ENCODE measurements around the gene NOC4L. TPM values are rescaled to one million over a fixed set of nuclear protein-coding genes. Genes with fewer than 3 reads are reported as not detected.
"Not testable (repeated sequence)": the region's sequence is repeated elsewhere in the genome, so short reads cannot be mapped to it uniquely, and the experiment has no call there.

NOC4L gene
- total RNA-seq, 1 experiment from 2014 or later = 41.4 TPM

DNA sequence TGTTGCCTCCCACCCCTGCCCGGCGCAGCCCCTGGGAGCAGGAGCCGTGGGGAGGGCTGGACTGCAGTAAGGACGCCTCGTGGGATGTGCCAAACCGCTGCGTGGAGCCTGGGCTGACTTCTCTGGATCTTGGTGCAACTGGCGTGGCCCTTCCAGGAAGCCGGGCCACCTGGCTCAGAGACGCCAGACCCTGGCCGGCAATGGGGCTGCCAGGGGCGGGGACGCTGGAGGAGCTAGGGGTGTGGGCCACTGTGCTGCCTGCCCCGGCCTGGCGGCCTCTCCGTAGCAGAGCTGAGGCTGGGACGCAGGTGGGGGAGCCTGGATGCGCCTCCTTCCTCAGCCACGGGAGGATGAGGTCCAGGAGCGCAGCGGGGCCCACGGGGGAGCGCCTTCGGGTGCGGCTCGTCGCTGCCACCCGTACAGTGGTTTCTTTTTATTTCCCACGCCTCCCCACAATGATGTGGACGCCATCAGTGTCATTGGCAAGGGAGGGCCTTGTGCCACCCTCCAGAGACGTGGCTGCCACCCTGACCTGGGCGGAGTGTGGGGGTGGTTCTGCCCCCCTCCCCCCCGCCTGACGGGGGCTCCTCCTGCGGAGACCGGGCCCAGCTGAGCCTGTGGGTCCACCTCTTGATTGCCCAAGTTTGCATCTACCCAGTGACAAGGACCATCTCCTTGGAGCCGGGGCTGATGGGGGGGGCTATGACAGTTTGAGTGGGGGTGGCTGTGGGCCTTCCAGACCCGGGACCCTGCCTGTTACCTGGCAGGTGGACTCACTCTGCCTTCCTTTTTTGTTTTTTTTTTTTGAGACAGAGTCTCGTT, 11.4 kb upstream of the NOC4L start (continued):
- TF ChIP-seq, protein P1, sequence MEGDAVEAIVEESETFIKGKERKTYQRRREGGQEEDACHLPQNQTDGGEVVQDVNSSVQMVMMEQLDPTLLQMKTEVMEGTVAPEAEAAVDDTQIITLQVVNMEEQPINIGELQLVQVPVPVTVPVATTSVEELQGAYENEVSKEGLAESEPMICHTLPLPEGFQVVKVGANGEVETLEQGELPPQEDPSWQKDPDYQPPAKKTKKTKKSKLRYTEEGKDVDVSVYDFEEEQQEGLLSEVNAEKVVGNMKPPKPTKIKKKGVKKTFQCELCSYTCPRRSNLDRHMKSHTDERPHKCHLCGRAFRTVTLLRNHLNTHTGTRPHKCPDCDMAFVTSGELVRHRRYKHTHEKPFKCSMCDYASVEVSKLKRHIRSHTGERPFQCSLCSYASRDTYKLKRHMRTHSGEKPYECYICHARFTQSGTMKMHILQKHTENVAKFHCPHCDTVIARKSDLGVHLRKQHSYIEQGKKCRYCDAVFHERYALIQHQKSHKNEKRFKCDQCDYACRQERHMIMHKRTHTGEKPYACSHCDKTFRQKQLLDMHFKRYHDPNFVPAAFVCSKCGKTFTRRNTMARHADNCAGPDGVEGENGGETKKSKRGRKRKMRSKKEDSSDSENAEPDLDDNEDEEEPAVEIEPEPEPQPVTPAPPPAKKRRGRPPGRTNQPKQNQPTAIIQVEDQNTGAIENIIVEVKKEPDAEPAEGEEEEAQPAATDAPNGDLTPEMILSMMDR (IDR thresholded peaks at IDR 0.05) = no peak
- TF ChIP-seq ZNF416 (CRISPR knock-in tag; IDR thresholded peaks at IDR 0.05) = no peak

DNA sequence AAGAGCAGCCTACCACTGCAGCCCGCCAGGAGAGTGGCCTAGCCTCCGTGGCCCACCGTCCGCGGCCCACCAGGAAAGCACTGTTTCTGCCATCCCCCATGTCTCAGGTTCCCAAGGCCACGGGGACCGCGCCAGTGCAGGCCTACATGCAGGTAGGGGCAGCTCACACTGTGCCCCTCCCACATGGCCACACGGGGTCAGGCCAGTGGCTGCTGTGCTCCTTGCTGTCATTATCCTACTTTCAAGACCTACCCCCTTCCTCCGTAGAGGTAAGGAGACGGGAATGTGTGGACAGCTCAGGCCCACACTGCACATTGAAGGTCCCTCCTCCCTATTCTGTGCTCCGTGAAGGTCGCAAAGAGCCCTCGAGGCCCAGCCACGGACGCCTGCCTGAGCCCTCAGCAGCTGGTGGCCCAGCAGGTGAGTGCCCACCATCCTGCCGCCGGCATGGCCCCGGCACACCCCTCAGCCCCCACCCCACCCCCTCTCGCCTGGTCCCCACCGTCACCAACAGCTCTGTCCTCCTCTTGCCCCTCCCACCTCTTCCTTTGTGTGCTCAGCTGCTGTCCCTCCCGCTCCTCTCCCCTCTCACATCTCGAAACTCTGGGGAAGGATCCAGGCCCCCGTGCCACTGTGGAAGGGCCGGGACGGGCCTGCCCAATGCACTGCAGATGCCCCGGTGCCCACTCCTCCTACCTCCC, 10.2 kb upstream of the NOC4L start:
- no peak overlapping the region for H3K4me3 Mint-ChIP-seq
- peaks cover 27% of the 10 kb centered on the region for H3K9me3 Mint-ChIP-seq
- ATAC-seq = peak; percentile 63
- no peak overlapping the region; the same call in 1 of the 2 replicates for H3K27ac Mint-ChIP-seq
- H3K4me1 Mint-ChIP-seq = no peaks in the 10 kb centered on the region
- TF ChIP-seq JAZF1 (CRISPR knock-in tag; IDR thresholded peaks at IDR 0.05) = no peak
- TF ChIP-seq ZNF263 (CRISPR knock-in tag; IDR thresholded peaks at IDR 0.05; ENCODE audit: low read depth) = peak; percentile 14; the same call in 1 of the 2 replicates
- peaks cover 44% of the 10 kb centered on the region for H3K27me3 Mint-ChIP-seq (ENCODE audit: low read depth)
- POLR2A ChIA-PET = no interaction called here
- CTCF ChIA-PET = interaction anchor here (1.1 kb wide), 1 partner anchor 20 kb away, joined by 3 read pairs; no protein-coding TSS in a partner anchor
- H3K36me3 Mint-ChIP-seq = peaks cover 27% of the 10 kb centered on the region
- DNase-seq (ENCODE audit: low spot score) = peak; percentile 30

DNA sequence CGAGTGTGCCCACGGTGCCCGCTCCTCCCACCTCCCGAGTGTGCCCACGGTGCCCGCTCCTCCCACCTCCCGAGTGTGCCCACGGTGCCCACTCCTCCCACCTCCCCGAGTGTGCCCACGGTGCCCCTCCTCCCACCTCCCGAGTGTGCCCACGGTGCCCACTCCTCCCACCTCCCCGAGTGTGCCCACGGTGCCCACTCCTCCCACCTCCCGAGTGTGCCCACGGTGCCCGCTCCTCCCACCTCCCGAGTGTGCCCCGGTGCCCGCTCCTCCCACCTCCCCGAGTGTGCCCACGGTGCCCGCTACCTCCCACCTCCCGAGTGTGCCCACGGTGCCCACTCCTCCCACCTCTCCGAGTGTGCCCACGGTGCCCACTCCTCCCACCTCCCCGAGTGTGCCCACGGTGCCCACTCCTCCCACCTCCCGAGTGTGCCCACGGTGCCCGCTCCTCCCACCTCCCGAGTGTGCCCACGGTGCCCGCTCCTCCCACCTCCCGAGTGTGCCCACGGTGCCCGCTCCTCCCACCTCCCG, 9.5 kb upstream of the NOC4L start:
- CTCF ChIA-PET = interaction anchor here (1.1 kb wide), 1 partner anchor 19 kb away, joined by 3 read pairs; no protein-coding TSS in a partner anchor
- H3K4me3 Mint-ChIP-seq; H3K4me1 Mint-ChIP-seq; H3K27ac Mint-ChIP-seq; POLR2A ChIA-PET; ATAC-seq; DNase-seq (ENCODE audit: low spot score): not testable (repeated sequence)
- peaks cover 25% of the 10 kb centered on the region for H3K36me3 Mint-ChIP-seq
- H3K9me3 Mint-ChIP-seq = peaks cover 20% of the 10 kb centered on the region
- peaks cover 42% of the 10 kb centered on the region for H3K27me3 Mint-ChIP-seq (ENCODE audit: low read depth)

DNA sequence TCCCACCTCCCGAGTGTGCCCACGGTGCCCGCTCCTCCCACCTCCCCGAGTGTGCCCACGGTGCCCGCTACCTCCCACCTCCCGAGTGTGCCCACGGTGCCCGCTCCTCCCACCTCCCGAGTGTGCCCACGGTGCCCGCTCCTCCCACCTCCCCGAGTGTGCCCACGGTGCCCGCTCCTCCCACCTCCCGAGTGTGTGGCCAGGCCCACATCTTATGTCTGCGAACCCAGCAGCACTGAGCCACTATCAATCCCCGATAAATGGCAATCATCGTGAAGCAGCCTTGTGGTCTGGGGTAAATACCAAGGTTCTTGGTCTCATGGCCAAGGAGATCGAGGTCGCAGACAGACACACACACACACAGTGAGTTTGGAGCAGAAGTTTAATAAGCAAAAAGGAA, 8.0 kb upstream of the NOC4L start:
- H3K4me3 Mint-ChIP-seq; DNase-seq (ENCODE audit: low spot score); ATAC-seq; CTCF ChIA-PET; POLR2A ChIA-PET; H3K4me1 Mint-ChIP-seq; H3K27ac Mint-ChIP-seq; H3K9me3 Mint-ChIP-seq: not testable (repeated sequence)
- Mint-ChIP-seq H3K36me3 (peaks cover 17% of the 10 kb centered on the region), H3K27me3 (ENCODE audit: low read depth) (peaks cover 30% of the 10 kb centered on the region)

DNA sequence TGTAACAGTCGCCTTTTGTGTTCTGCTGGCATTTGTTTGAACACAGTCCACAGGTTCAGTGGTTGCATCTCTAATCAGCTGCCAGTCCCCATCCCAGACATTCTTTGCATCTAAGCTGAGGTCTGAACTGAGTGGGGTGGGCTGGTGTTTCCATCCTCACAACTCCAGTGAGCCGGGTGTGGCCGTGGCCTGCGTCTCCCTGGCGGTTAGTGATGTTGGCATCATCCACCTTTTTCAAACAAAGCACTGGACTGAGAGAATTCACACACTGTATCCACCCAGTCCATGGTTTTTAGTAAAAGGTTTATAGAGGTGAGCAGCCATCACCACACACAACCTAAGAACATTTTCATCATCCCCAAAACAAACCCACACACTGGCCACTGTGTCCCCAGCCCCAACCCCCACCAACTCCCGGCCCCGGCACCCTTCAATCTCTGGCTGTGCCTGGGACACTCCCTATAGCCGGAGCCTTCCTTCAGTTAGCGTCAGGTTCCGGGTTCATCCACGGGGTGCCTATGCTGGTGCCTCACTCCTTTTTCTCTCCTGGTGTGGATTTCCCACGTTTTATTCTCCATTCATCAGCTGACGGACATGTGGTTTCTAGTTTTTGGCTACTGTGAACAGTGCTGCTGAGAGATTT, 6.7 kb upstream of the NOC4L start:
- H3K27me3 Mint-ChIP-seq (ENCODE audit: low read depth) = peaks cover 22% of the 10 kb centered on the region
- no peak overlapping the region for H3K27ac Mint-ChIP-seq
- no peak for ATAC-seq
- H3K9me3 Mint-ChIP-seq = no peaks in the 10 kb centered on the region
- POLR2A ChIA-PET = no interaction called here
- TF ChIP-seq, protein P2, sequence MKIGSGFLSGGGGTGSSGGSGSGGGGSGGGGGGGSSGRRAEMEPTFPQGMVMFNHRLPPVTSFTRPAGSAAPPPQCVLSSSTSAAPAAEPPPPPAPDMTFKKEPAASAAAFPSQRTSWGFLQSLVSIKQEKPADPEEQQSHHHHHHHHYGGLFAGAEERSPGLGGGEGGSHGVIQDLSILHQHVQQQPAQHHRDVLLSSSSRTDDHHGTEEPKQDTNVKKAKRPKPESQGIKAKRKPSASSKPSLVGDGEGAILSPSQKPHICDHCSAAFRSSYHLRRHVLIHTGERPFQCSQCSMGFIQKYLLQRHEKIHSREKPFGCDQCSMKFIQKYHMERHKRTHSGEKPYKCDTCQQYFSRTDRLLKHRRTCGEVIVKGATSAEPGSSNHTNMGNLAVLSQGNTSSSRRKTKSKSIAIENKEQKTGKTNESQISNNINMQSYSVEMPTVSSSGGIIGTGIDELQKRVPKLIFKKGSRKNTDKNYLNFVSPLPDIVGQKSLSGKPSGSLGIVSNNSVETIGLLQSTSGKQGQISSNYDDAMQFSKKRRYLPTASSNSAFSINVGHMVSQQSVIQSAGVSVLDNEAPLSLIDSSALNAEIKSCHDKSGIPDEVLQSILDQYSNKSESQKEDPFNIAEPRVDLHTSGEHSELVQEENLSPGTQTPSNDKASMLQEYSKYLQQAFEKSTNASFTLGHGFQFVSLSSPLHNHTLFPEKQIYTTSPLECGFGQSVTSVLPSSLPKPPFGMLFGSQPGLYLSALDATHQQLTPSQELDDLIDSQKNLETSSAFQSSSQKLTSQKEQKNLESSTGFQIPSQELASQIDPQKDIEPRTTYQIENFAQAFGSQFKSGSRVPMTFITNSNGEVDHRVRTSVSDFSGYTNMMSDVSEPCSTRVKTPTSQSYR (CRISPR knock-in tag; IDR thresholded peaks at IDR 0.05) = no peak
- TF ChIP-seq TP53 (CRISPR knock-in tag; IDR thresholded peaks at IDR 0.05) = no peak
- CTCF ChIA-PET = no interaction called here
- peaks cover 11% of the 10 kb centered on the region for H3K36me3 Mint-ChIP-seq
- H3K4me3 Mint-ChIP-seq = no peak overlapping the region
- DNase-seq (ENCODE audit: low spot score) = no peak
- H3K4me1 Mint-ChIP-seq = no peaks in the 10 kb centered on the region
